Left kidney (tissue), 2 donors: ENCODE results near the gene XRCC2. TPM values are rescaled to one million over a fixed set of nuclear protein-coding genes. Genes with fewer than 3 reads are reported as not detected.

Experiments
- DNase-seq: peaks from one replicate; pipeline ENCODE4 v3.0.0-alpha.2; 2013
- polyA plus RNA-seq: library from polyadenylated mRNA; unstranded; fragments of 120-200 nt; gene quantifications from one replicate; pipeline ENCODE4 v1.2.1, GENCODE V29; 2013; ENCODE audit not compliant: insufficient read length

The XRCC2 gene
- polyA plus RNA-seq, 1 donor, result 14.9 TPM

- no peak for DNase-seq
Observed at GRCh38 chr7:152617056-152617455, 58.9 kb downstream of the XRCC2 start.

- no peak for DNase-seq
Observed at GRCh38 chr7:152615031-152615741, 60.8 kb downstream of the XRCC2 start.

- no peak for DNase-seq
Observed at GRCh38 chr7:152608656-152609055, 67.3 kb downstream of the XRCC2 start.

GRCh38 chr7:152608208-152608607 is 67.7 kb downstream of the XRCC2 start:
- no peak for DNase-seq

GRCh38 chr7:152607007-152607406 is 68.9 kb downstream of the XRCC2 start:
- DNase-seq, result no peak

GRCh38 chr7:152602962-152603361 is 73.0 kb downstream of the XRCC2 start:
- no peak for DNase-seq

GRCh38 chr7:152601305-152601798 is 74.6 kb downstream of the XRCC2 start:
- DNase-seq, result no peak

- DNase-seq, result no peak
Observed at GRCh38 chr7:152600266-152600665, 75.7 kb downstream of the XRCC2 start.

- DNase-seq, result no peak
Observed at GRCh38 chr7:152597507-152597906, 78.4 kb downstream of the XRCC2 start.

- no peak for DNase-seq
Observed at GRCh38 chr7:152596824-152597223, 79.1 kb downstream of the XRCC2 start.

Other genes with a start within 250 kb of the XRCC2 start
- gene KMT2C, start 240.1 kb downstream of the XRCC2 start, polyA plus RNA-seq, result 50.1 TPM
- gene ACTR3B, start 83.6 kb upstream of the XRCC2 start, polyA plus RNA-seq, result 18.7 TPM